GM19372 (cell line): ENCODE measurements around the gene KMT2B.
"Not testable (repeated sequence)": the region's sequence is repeated elsewhere in the genome, so short reads cannot be mapped to it uniquely, and the experiment has no call there.

ENCODE experiments used
- ATAC-seq: cut with Tn5 transposase; IDR thresholded peaks from one replicate; pipeline ENCODE4 v1.9.1; 2021; ENCODE audit warnings: mild to moderate bottlenecking, low read depth, moderate library complexity; ENCODE audit not compliant: unreplicated experiment

Gene KMT2B

GRCh38 chr19:35712567-35713505, 5.0 kb upstream of the KMT2B start:
- no peak for ATAC-seq

GRCh38 chr19:35713506-35713850, 4.3 kb upstream of the KMT2B start:
- no peak for ATAC-seq

- ATAC-seq, result no peak
Measured at GRCh38 chr19:35713904-35714495, 3.8 kb upstream of the KMT2B start.

- ATAC-seq, result no peak
Measured at GRCh38 chr19:35714601-35715354, 3.0 kb upstream of the KMT2B start.

- no peak for ATAC-seq
Measured at GRCh38 chr19:35715355-35715809, 2.4 kb upstream of the KMT2B start.

- ATAC-seq, result no peak
Measured at GRCh38 chr19:35715981-35716800, 1.6 kb upstream of the KMT2B start.

- peak; percentile 64 for ATAC-seq
Measured at GRCh38 chr19:35716801-35717664, 770 bp upstream of the KMT2B start.

GRCh38 chr19:35718345-35719041, 690 bp downstream of the KMT2B start:
- no peak for ATAC-seq

GRCh38 chr19:35719402-35720162, 1.8 kb downstream of the KMT2B start:
- ATAC-seq, result no peak

- ATAC-seq, result no peak
Measured at GRCh38 chr19:35720163-35720524, 2.3 kb downstream of the KMT2B start.

GRCh38 chr19:35720648-35721047, 2.8 kb downstream of the KMT2B start:
- ATAC-seq, result no peak

GRCh38 chr19:35721374-35721773, 3.6 kb downstream of the KMT2B start:
- no peak for ATAC-seq

- ATAC-seq, result no peak
Measured at GRCh38 chr19:35722461-35722860, 4.7 kb downstream of the KMT2B start.

GRCh38 chr19:35722897-35723296, 5.1 kb downstream of the KMT2B start:
- ATAC-seq, result no peak

GRCh38 chr19:35723671-35724070, 5.9 kb downstream of the KMT2B start:
- no peak for ATAC-seq

- ATAC-seq, result not testable (repeated sequence)
Measured at GRCh38 chr19:35724132-35724531, 6.3 kb downstream of the KMT2B start.

GRCh38 chr19:35724560-35724959, 6.8 kb downstream of the KMT2B start:
- ATAC-seq, result no peak

GRCh38 chr19:35725216-35725861, 7.5 kb downstream of the KMT2B start:
- no peak for ATAC-seq
